Kidney epithelial cell (primary cell): ENCODE data around the gene DERL2. TPM values are rescaled to one million over a fixed set of nuclear protein-coding genes. Genes with fewer than 3 reads are reported as not detected.

ENCODE experiments used
- DNase-seq: peaks from one replicate; pipeline ENCODE4 v3.0.0-alpha.2; 2010; ENCODE audit warnings: low read depth
- H3K27me3 ChIP-seq: 2 replicates; pipeline ENCODE4 v1.6.0; 2011; ENCODE audit warnings: low read length; ENCODE audit not compliant: control insufficient read depth, insufficient read depth
- H3K36me3 ChIP-seq: 2 replicates; pipeline ENCODE4 v1.5.1; 2011; ENCODE audit warnings: low read length; ENCODE audit not compliant: control insufficient read depth, insufficient read depth
- H3K4me3 ChIP-seq: 2 replicates; pipeline ENCODE4 v1.5.1; 2011; ENCODE audit warnings: low read depth, mild to moderate bottlenecking, control low read depth, low read length
- total RNA-seq: library from RNA; depleted of rRNA; stranded (reverse); fragments of >200 nt; gene quantifications from 2 replicates; pipeline ENCODE4 v1.2.3, GENCODE V29; 2015
- TF ChIP-seq, protein P1 (sequence below): IDR thresholded peaks from 2 replicates; pipeline ENCODE4 v1.5.1; 2011; ENCODE audit warnings: mild to moderate bottlenecking, moderate library complexity, low read length, control low read depth, inconsistent platforms; ENCODE audit not compliant: insufficient read depth, poor library complexity, severe bottlenecking

DERL2 gene
- total RNA-seq, 1 donor from 2014 or later = 45.9 TPM

GRCh38 chr17:5530265-5531084, 44.5 kb upstream of the DERL2 start:
- TF ChIP-seq, protein P1, sequence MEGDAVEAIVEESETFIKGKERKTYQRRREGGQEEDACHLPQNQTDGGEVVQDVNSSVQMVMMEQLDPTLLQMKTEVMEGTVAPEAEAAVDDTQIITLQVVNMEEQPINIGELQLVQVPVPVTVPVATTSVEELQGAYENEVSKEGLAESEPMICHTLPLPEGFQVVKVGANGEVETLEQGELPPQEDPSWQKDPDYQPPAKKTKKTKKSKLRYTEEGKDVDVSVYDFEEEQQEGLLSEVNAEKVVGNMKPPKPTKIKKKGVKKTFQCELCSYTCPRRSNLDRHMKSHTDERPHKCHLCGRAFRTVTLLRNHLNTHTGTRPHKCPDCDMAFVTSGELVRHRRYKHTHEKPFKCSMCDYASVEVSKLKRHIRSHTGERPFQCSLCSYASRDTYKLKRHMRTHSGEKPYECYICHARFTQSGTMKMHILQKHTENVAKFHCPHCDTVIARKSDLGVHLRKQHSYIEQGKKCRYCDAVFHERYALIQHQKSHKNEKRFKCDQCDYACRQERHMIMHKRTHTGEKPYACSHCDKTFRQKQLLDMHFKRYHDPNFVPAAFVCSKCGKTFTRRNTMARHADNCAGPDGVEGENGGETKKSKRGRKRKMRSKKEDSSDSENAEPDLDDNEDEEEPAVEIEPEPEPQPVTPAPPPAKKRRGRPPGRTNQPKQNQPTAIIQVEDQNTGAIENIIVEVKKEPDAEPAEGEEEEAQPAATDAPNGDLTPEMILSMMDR = no peak
- H3K27me3 ChIP-seq = no peaks in the 10 kb centered on the region
- no peak overlapping the region for H3K4me3 ChIP-seq
- DNase-seq = no peak
- H3K36me3 ChIP-seq = no peaks in the 10 kb centered on the region

GRCh38 chr17:5527601-5528250, 41.7 kb upstream of the DERL2 start:
- Histone ChIP-seq H3K4me3 (no peak overlapping the region), H3K27me3 (no peaks in the 10 kb centered on the region), H3K36me3 (no peaks in the 10 kb centered on the region)
- TF ChIP-seq, protein P1 = no peak
- DNase-seq = no peak

GRCh38 chr17:5526821-5527598, 41.0 kb upstream of the DERL2 start:
- Histone ChIP-seq H3K4me3 (no peak overlapping the region), H3K36me3 (no peaks in the 10 kb centered on the region), H3K27me3 (no peaks in the 10 kb centered on the region)
- TF ChIP-seq, protein P1 = no peak
- peak; percentile 98 for DNase-seq

- Histone ChIP-seq H3K36me3 (no peaks in the 10 kb centered on the region), H3K27me3 (no peaks in the 10 kb centered on the region), H3K4me3 (no peak overlapping the region)
- DNase-seq = no peak
- TF ChIP-seq, protein P1 = no peak
Observed at GRCh38 chr17:5523249-5523648, 37.3 kb upstream of the DERL2 start.

- no peak for DNase-seq
- no peak overlapping the region for H3K4me3 ChIP-seq
- TF ChIP-seq, protein P1 = no peak
- no peaks in the 10 kb centered on the region for H3K27me3 ChIP-seq
- no peaks in the 10 kb centered on the region for H3K36me3 ChIP-seq
Observed at GRCh38 chr17:5522476-5522875, 36.5 kb upstream of the DERL2 start.
